Upper lobe of left lung (tissue), 4 donors: Measurements from ENCODE around the gene AURKA.

Experiments used
- EP300 ChIP-seq, 4 donors: sonication (generic); formaldehyde crosslinking; IDR thresholded peaks; one replicate each; pipeline ENCODE4 v1.5.1; 2017; ENCODE audit warnings: antibody characterized with exemption in 4 of 4, control low read depth in 2 of 4
- POLR2A ChIP-seq, 4 donors: fragments of 450-650 bp; IDR thresholded peaks; one replicate each; pipeline ENCODE4 v1.5.1; 2016 to 2017; ENCODE audit warnings: antibody characterized with exemption in 4 of 4, mild to moderate bottlenecking in 2 of 4
- POLR2AphosphoS5 ChIP-seq, 2 donors: sonication (generic); formaldehyde crosslinking; IDR thresholded peaks; one replicate each; pipeline ENCODE4 v1.5.1; 2017; ENCODE audit warnings: antibody characterized with exemption in 2 of 2
- TF ChIP-seq, protein P1 (sequence below), 6 experiments: fragments of 450-650 bp in 4 of 6; fragments of 200-600 bp in 2 of 6; sonication (generic) in 2 of 6; IDR thresholded peaks; one replicate each; pipeline ENCODE4 v1.5.1; 2016 to 2019; ENCODE audit warnings: antibody characterized with exemption in 6 of 6

GRCh38 chr20:56378386-56378785 lies 13.6 kb downstream of the AURKA start:
- TF ChIP-seq, protein P1, sequence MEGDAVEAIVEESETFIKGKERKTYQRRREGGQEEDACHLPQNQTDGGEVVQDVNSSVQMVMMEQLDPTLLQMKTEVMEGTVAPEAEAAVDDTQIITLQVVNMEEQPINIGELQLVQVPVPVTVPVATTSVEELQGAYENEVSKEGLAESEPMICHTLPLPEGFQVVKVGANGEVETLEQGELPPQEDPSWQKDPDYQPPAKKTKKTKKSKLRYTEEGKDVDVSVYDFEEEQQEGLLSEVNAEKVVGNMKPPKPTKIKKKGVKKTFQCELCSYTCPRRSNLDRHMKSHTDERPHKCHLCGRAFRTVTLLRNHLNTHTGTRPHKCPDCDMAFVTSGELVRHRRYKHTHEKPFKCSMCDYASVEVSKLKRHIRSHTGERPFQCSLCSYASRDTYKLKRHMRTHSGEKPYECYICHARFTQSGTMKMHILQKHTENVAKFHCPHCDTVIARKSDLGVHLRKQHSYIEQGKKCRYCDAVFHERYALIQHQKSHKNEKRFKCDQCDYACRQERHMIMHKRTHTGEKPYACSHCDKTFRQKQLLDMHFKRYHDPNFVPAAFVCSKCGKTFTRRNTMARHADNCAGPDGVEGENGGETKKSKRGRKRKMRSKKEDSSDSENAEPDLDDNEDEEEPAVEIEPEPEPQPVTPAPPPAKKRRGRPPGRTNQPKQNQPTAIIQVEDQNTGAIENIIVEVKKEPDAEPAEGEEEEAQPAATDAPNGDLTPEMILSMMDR (IDR thresholded peaks at IDR 0.05), result no peak
- TF ChIP-seq POLR2AphosphoS5 (IDR thresholded peaks at IDR 0.05), result no peak
- TF ChIP-seq POLR2A (IDR thresholded peaks at IDR 0.05), result no peak
- no peak for TF ChIP-seq EP300 (IDR thresholded peaks at IDR 0.05)
